Mammary epithelial cell (primary cell): ENCODE data around the gene SAMD10.

Source experiments
- CTCF ChIP-seq, 2 donors: IDR thresholded peaks in 1 of 2; conservative IDR thresholded peaks in 1 of 2; 2 replicates each; pipeline ENCODE4 v1.5.1; 2011 to 2012; ENCODE audit warnings: inconsistent platforms in 2 of 2, low read length in 2 of 2, mild to moderate bottlenecking in 2 of 2, control low read depth in 1 of 2, low read depth in 1 of 2; ENCODE audit not compliant: insufficient read depth in 1 of 2; ENCODE audit errors: extremely low read depth in 1 of 2
- EZH2 ChIP-seq: IDR thresholded peaks from 2 replicates; pipeline ENCODE4 v1.6.1; 2012; ENCODE audit warnings: low read length, inconsistent platforms, borderline replicate concordance

- no peak for TF ChIP-seq CTCF (conservative IDR thresholded peaks at IDR 0.05 in 1 of 2, IDR thresholded peaks at IDR 0.05 in 1 of 2; ENCODE audit: extremely low read depth in 1 of 2, insufficient read depth in 1 of 2, low read depth in 1 of 2, low read length in 2 of 2)
- no peak for TF ChIP-seq EZH2
These were observed 10.3 kb downstream of the SAMD10 start for GRCh38 chr20:63968928-63969760.
